ENCODE data around the gene NUMA1.

NUMA1 gene

DNA sequence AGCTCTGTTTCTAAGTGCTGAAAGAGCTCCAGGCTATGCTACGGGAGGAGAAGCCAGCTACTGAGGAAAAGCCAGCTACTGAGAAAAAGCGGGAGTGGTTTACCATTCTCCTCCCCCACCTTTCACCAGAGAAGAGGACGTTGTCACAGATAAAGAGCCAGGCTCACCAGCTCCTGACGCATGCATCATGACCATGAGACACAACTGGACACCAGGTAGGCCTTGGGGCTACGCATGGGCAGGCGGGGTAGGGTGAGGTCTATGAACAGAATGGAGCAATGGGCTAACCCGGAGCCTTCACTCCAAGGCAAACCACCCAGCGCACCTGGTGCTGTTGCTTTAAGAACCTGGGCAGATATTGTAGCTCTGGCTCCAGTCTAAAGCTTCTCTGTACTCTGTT lies 80.5 kb downstream of the NUMA1 start:
- no peak for DNase-seq (ENCODE audit: low spot score)

GRCh38 chr11:71999362-71999761 lies 81.0 kb downstream of the NUMA1 start:
- DNase-seq (ENCODE audit: low spot score) = no peak

GRCh38 chr11:71998649-71999310 lies 81.6 kb downstream of the NUMA1 start, which contains the start of gene IL18BP:
IL18BP (plus strand) TSS chr11:71998909; CDS start chr11:71999985, 1,076 bp downstream.
- peak; percentile 45 for DNase-seq (ENCODE audit: low spot score)

DNA sequence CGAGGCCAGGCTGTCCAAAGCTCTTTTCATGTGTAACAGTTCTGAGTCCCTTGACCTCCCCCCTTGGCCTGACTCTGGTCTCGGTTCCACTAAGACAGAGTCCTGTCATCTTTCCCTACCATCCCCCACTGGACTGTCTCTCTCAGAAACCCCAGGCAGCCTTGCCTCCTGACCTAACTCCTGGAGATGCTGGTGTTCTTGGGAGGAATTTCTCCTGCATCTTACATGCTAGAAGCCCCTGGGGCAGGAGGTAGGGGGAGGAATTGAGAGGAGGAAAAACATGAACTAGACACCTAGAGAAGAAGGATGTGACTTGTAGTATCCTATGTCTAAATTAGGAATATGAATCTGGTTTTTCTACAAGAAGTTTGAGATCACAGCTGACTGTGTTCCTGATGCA lies 82.3 kb downstream of the NUMA1 start:
- no peak for DNase-seq (ENCODE audit: low spot score)

- DNase-seq (ENCODE audit: low spot score) = no peak
Observed at GRCh38 chr11:71997594-71997993, 82.7 kb downstream of the NUMA1 start.

GRCh38 chr11:71996946-71997345 lies 83.4 kb downstream of the NUMA1 start:
- DNase-seq (ENCODE audit: low spot score) = no peak

DNA sequence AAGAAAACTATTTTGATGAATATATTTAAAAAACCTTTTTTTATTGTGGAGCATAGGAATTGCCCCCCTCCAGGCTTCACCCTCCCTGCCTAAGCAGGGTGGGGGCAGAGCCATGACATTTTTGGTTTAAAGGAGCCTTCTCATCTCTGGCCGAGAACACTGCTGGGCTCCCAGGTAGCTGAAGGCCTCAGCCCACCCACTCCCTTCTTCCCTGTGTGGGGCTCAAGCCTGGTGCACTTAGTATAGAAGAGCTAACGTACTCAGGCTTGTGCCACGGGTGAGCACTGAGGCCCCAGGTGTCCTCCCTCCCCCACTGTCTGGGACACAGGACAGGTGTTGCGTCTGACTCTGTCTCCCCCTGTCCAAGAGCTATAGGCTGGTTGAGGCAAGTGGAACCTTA lies 83.8 kb downstream of the NUMA1 start:
- no peak for DNase-seq (ENCODE audit: low spot score)

- no peak for DNase-seq (ENCODE audit: low spot score)
Observed at GRCh38 chr11:71995726-71996291, 84.5 kb downstream of the NUMA1 start.

GRCh38 chr11:71994786-71995185 lies 85.6 kb downstream of the NUMA1 start:
- no peak for DNase-seq (ENCODE audit: low spot score)

DNA sequence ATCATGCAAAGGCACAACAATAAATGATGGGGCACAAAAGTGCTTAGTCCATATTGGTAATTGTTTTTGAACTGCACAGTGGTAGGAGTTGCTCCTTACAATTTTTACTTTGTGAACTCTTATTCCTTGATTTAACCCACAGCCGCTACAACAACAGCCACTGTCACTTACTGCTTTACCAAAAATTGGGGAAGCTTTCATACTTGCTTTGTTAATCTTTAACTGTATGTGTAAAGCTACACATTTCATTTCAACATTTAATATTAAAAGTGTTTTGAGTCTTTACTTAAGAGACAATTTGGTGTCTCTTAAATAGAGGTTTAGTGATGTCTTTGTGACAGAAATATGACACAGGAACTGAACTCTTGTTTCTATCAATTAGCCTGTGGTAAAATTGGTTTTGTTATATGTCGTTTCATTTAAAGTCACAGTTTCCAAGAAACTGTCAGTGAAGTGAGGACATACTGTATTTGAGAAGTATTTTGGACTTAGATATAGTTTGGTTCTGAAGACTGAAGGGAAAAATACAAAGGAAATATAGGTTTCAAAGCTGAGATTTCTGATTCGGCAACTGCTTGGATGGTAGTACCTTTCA lies 88.1 kb downstream of the NUMA1 start:
- no peak for DNase-seq (ENCODE audit: low spot score)

DNA sequence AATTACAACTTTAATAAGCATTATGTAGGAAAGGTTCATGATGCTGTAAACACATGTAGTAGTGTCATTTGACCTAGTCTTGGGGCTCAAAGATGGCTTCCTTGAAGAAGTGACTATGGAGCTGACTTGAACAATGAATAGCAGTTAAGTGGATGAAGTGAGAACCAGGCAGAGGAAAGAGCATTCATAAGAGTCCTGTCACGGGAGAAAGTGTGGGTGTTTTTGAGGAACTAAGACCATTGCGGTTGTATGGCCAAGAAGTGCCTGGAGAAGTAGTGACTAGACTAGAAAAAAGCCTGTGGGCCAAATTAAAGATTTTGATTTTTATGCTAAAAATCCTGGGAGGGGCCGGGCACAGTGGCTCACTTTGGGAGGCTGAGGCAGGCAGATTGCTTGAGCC lies 88.8 kb downstream of the NUMA1 start:
- DNase-seq (ENCODE audit: low spot score) = peak; percentile 59

DNA sequence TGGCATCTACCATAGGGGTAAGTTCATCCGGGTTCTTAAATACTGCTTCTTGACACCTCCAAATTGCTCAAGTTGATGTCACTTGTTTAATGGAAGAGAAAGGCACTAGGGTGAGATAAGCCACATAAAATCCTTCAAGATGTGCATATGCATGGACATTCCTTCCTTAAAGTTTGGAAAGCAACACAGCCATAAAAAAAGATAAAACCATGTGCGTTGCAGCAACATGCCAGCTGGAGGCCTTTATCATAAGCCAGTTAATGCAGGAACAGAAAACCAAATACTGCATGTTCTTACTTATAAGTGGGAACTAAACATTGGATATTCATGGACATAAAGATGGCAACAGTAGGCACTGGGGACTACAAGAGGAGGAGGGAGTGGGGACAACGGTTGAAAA lies 89.6 kb downstream of the NUMA1 start:
- no peak for DNase-seq (ENCODE audit: low spot score)

GRCh38 chr11:71988050-71988449 lies 92.3 kb downstream of the NUMA1 start:
- DNase-seq (ENCODE audit: low spot score) = no peak

DNA sequence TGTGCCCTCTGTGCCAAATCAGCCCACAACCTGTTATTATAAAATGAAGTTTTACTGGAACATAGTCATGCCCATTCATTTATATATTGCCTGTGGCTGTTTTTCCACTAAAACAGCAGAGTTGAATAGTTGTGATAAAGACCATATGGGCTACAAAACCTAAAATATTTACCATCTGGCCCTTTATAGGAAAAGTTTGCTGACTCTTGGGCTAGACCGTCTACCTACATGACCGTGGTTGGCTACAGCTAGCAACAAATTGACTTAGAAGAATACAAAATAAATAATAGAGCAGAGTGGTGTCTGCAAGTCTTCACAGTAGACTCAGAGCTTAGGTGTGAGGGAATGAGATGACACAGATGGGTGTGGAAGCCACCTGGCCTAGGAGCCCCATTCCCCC lies 92.8 kb downstream of the NUMA1 start:
- no peak for DNase-seq (ENCODE audit: low spot score)

DNA sequence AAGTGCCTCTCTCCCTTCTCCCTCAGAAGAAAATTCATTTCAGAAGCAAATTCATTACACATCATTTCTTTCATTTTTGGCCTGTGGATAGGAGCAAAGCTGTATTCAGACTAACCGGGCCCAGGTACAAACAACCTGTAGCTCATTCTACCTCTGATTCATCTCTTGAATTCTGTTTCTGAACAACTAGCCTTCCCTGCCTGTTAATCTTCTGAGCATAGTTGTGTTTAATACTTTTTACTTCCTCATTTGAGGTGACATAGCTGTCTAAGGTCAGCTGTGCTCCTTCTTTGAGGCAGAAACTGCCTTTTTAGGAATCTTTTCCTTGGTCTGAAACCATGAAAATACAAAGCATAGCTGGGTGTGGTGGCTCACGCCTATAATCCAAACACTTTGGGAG lies 94.2 kb downstream of the NUMA1 start:
- no peak for DNase-seq (ENCODE audit: low spot score)

- DNase-seq (ENCODE audit: low spot score) = peak; percentile 50
Observed at GRCh38 chr11:71979602-71980001, 100.7 kb downstream of the NUMA1 start.

- DNase-seq (ENCODE audit: low spot score) = no peak
Observed at GRCh38 chr11:71979094-71979493, 101.2 kb downstream of the NUMA1 start.

GRCh38 chr11:71977743-71978418 lies 102.5 kb downstream of the NUMA1 start:
- DNase-seq (ENCODE audit: low spot score) = peak; percentile 70

GRCh38 chr11:71977090-71977489 lies 103.3 kb downstream of the NUMA1 start:
- DNase-seq (ENCODE audit: low spot score) = no peak

- DNase-seq (ENCODE audit: low spot score) = no peak
Observed at GRCh38 chr11:71976551-71976950, 103.8 kb downstream of the NUMA1 start.

DNA sequence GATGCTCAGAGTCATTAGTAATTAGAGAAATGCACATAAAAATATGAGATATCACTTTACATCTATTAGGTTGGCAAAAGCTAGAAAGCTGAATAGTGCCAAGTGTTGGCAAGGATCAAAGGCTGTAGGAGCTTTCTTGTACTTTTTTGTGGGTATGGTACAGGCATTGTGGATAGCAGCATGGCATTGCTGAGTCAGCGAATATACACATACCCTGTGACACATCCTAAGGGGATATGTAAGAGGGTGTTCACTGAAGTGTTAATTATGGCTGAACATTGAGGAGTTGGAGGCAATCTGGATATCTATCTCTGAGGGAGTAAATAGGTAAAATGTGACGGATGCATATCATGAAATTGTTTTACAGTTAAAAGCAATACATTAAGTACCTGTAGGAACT lies 108.7 kb downstream of the NUMA1 start:
- DNase-seq (ENCODE audit: low spot score) = no peak

GRCh38 chr11:71964641-71965040 lies 115.7 kb downstream of the NUMA1 start:
- no peak for DNase-seq (ENCODE audit: low spot score)

DNA sequence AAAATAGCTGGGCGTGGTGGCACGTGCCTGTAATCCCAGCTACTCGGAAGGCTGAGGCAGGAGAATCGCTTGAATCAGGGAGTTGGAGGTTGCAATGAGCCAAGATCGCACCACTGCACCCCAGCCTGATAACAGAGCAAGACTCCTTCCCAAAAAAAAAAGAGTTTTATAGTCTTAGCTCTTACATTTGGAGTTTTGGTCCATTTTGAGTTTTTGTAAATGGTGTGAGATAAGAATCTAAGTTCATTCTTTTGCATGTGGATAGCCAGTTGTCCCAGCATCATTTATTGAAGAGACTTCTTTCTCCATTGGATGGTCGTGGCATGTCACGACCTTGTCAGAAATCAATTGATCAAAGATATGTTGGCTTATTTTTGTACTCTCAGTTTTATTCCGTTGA lies 116.9 kb downstream of the NUMA1 start:
- no peak for DNase-seq (ENCODE audit: low spot score)

Data from globus pallidus (tissue), 1 donor.